AG04449 (cell line): ENCODE data around the gene NPW.

ENCODE experiments used
- CTCF ChIA-PET: fragments of 350-600 bp; formaldehyde crosslinking; extraction: SDS; loops from one replicate; lab custom pipeline; 2021; ENCODE audit warnings: antibody characterized with exemption; lab: Yijun Ruan, JAX
- POLR2A ChIA-PET: fragments of 400-600, 350-600 bp; formaldehyde crosslinking; extraction: SDS; loops from one replicate; lab custom pipeline; 2020; ENCODE audit warnings: antibody characterized with exemption, inconsistent platforms; lab: Yijun Ruan, JAX
- DNase-seq: peaks from one replicate; pipeline ENCODE4 v3.0.0-alpha.2; 2010; ENCODE audit warnings: low read depth, low spot score
- H3K4me3 ChIP-seq: 2 replicates; pipeline ENCODE4 v1.5.1; 2011; ENCODE audit warnings: low read depth, mild to moderate bottlenecking, control low read depth, low read length
- TF ChIP-seq, protein P1 (sequence below): IDR thresholded peaks from one replicate; pipeline ENCODE4 v1.5.1; 2011; ENCODE audit warnings: mild to moderate bottlenecking, moderate library complexity, low read length, control low read depth, inconsistent platforms; ENCODE audit not compliant: insufficient read depth; ENCODE audit errors: missing control alignments

Gene NPW

GRCh38 chr16:2058872-2059271 is 39.3 kb downstream of the NPW start:
- H3K4me3 ChIP-seq: no peak overlapping the region
- no peak for DNase-seq
- POLR2A ChIA-PET: no interaction called here
- TF ChIP-seq, protein P1, sequence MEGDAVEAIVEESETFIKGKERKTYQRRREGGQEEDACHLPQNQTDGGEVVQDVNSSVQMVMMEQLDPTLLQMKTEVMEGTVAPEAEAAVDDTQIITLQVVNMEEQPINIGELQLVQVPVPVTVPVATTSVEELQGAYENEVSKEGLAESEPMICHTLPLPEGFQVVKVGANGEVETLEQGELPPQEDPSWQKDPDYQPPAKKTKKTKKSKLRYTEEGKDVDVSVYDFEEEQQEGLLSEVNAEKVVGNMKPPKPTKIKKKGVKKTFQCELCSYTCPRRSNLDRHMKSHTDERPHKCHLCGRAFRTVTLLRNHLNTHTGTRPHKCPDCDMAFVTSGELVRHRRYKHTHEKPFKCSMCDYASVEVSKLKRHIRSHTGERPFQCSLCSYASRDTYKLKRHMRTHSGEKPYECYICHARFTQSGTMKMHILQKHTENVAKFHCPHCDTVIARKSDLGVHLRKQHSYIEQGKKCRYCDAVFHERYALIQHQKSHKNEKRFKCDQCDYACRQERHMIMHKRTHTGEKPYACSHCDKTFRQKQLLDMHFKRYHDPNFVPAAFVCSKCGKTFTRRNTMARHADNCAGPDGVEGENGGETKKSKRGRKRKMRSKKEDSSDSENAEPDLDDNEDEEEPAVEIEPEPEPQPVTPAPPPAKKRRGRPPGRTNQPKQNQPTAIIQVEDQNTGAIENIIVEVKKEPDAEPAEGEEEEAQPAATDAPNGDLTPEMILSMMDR: no peak
- CTCF ChIA-PET: interaction anchor here (0.6 to 1.9 kb wide), 4 partner anchors 11 to 36 kb away, joined by 3 to 4 read pairs (median 4); partner anchors contain the start of genes NTHL1 and TSC2

DNA sequence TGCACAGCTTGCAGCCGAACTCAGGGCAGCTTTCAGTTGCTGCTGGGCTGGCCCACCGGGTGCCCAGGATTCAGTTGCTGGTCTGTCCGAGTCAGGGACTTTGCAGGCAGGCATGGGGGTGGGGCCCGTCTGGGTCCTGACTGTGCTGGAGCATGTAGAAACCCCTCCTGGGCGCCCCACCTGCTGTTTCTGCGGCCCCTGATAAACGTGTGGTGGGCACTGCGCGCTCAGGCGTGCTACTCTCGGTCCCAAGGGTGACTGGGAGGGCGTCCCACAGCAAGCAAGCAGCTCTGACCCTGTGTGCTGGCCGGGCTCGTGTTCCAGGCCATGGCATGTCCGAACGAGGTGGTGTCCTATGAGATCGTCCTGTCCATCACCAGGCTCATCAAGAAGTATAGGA is 40.8 kb downstream of the NPW start:
- DNase-seq: no peak
- POLR2A ChIA-PET: interaction anchor here (1.0 to 1.1 kb wide), 2 partner anchors 12 to 13 kb away, joined by 3 to 6 read pairs; partner anchors contain the start of genes NTHL1 and TSC2
- CTCF ChIA-PET: interaction anchor here (1.1 kb wide), 1 partner anchor 38 kb away, joined by 5 read pairs; no protein-coding TSS in a partner anchor
- TF ChIP-seq, protein P1: no peak
- no peak overlapping the region for H3K4me3 ChIP-seq

- TF ChIP-seq, protein P1: no peak
- no peak overlapping the region for H3K4me3 ChIP-seq
- POLR2A ChIA-PET: interaction anchor here (1.1 kb wide), 1 partner anchor 13 kb away, joined by 3 read pairs; the partner anchor contains the start of genes NTHL1 and TSC2
- CTCF ChIA-PET: interaction anchor here (1.1 kb wide), 1 partner anchor 39 kb away, joined by 5 read pairs; no protein-coding TSS in a partner anchor
- no peak for DNase-seq
Observed at GRCh38 chr16:2061023-2061422, 41.4 kb downstream of the NPW start.

GRCh38 chr16:2061526-2061925 is 41.9 kb downstream of the NPW start:
- TF ChIP-seq, protein P1: no peak
- no peak overlapping the region for H3K4me3 ChIP-seq
- ChIA-PET POLR2A (no interaction called here), CTCF (interaction anchor here (0.9 to 1.6 kb wide), 2 partner anchors 14 to 16 kb away, joined by 3 to 4 read pairs; partner anchors contain the start of genes NTHL1 and TSC2)
- DNase-seq: no peak

DNA sequence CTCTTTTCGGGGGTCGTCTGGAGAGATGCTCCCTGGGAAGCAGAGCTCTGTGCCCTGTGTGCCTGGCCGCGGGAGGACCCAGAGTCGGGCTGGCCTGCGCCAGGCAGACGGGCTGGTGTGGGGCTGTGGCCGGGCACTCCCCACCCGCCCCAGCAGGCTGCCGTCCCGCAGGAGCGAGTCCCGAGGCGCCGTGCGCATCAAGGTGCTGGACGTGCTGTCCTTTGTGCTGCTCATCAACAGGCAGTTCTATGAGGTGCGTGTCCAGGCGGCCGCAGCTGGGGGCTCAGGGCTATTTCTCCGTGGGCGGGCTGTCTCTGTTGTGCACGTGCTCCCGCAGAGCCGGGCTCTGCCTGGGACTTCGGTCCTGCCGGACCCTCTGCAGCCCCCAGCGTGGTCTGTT is 43.2 kb downstream of the NPW start:
- DNase-seq: no peak
- CTCF ChIA-PET: interaction anchor here (1.2 to 1.6 kb wide), 2 partner anchors 15 to 40 kb away, joined by 3 to 4 read pairs; partner anchors contain the start of genes NTHL1 and TSC2
- POLR2A ChIA-PET: interaction anchor here (0.8 kb wide), 1 partner anchor 93 kb away, joined by 3 read pairs; the partner anchor contains the start of gene TRAF7
- H3K4me3 ChIP-seq: no peak overlapping the region
- TF ChIP-seq, protein P1: no peak

DNA sequence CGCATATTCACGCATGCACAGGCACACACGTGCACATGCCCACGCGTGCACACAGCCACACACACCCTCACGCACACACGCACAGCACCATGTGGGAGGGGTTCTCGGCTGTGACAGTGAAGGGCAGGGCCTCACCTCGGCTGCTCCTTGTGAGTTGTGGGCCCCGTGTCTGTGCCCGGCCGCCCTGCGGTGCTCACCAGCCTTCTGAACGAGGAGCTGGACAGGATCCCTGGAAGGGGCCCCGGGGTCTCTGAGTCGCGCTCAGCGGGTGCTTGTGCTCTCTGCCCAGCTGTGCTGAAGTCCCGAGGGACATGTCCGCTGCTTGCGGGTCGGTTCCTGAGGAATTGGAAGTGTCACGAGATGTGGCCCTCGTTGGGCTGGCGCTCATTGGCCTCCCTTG is 44.3 kb downstream of the NPW start:
- DNase-seq: no peak
- TF ChIP-seq, protein P1: no peak
- POLR2A ChIA-PET: no interaction called here
- H3K4me3 ChIP-seq: no peak overlapping the region
- CTCF ChIA-PET: interaction anchor here (1.2 to 2.4 kb wide), 2 partner anchors 41 to 77 kb away, joined by 3 to 10 read pairs; no protein-coding TSS in a partner anchor
